Nephron progenitor cell (in vitro differentiated cells): Measurements from ENCODE around the gene WDR7.
A peak's percentile ranks its signal among the peaks of the same experiment; 100 is the strongest.

Experiments used
- DNase-seq: peaks from one replicate; pipeline ENCODE4 v3.0.0; 2021
- H3K27ac Mint-ChIP-seq: 2 replicates; pipeline ENCODE4 v1.8.0; 2021; ENCODE audit warnings: mild to moderate bottlenecking, moderate library complexity, mixed read lengths
- H3K27me3 Mint-ChIP-seq: 2 replicates; pipeline ENCODE4 v1.8.0; 2021; ENCODE audit warnings: mild to moderate bottlenecking, low read depth, mixed read lengths; ENCODE audit not compliant: poor library complexity
- H3K36me3 Mint-ChIP-seq: 2 replicates; pipeline ENCODE4 v1.8.0; 2021; ENCODE audit warnings: low read depth, mixed read lengths
- H3K4me1 Mint-ChIP-seq: 2 replicates; pipeline ENCODE4 v1.8.0; 2021; ENCODE audit warnings: mixed read lengths
- H3K4me3 Mint-ChIP-seq: 2 replicates; pipeline ENCODE4 v1.8.0; 2021; ENCODE audit warnings: mild to moderate bottlenecking, moderate library complexity, mixed read lengths
- H3K9me3 Mint-ChIP-seq: 2 replicates; pipeline ENCODE4 v1.8.0; 2021; ENCODE audit warnings: mild to moderate bottlenecking, moderate library complexity, mixed read lengths
- CTCF ChIP-seq: fragments of 200-600 bp; sonication (generic); IDR thresholded peaks from 2 replicates; pipeline ENCODE4 v1.5.0; 2021; ENCODE audit warnings: antibody characterized with exemption

Gene WDR7

GRCh38 chr18:56959120-56959519 is 308.0 kb downstream of the WDR7 start:
- peaks cover 3% of the 10 kb centered on the region for H3K27me3 Mint-ChIP-seq
- peaks cover 6% of the 10 kb centered on the region for H3K4me1 Mint-ChIP-seq
- no peak for DNase-seq
- H3K4me3 Mint-ChIP-seq = no peak overlapping the region
- no peaks in the 10 kb centered on the region for H3K9me3 Mint-ChIP-seq
- no peak overlapping the region for H3K27ac Mint-ChIP-seq
- no peaks in the 10 kb centered on the region for H3K36me3 Mint-ChIP-seq
- TF ChIP-seq CTCF = no peak

GRCh38 chr18:56962322-56962721 is 311.2 kb downstream of the WDR7 start:
- no peak for TF ChIP-seq CTCF
- H3K27me3 Mint-ChIP-seq = no peaks in the 10 kb centered on the region
- peaks cover 6% of the 10 kb centered on the region for H3K4me1 Mint-ChIP-seq
- no peaks in the 10 kb centered on the region for H3K9me3 Mint-ChIP-seq
- no peak overlapping the region for H3K27ac Mint-ChIP-seq
- peaks cover 7% of the 10 kb centered on the region for H3K36me3 Mint-ChIP-seq
- no peak overlapping the region for H3K4me3 Mint-ChIP-seq
- peak; percentile 8 for DNase-seq

GRCh38 chr18:56967035-56967434 is 315.9 kb downstream of the WDR7 start:
- Mint-ChIP-seq H3K27ac (no peak overlapping the region), H3K9me3 (no peaks in the 10 kb centered on the region), H3K27me3 (no peaks in the 10 kb centered on the region), H3K4me3 (no peak overlapping the region), H3K4me1 (peaks cover 12% of the 10 kb centered on the region), H3K36me3 (peaks cover 7% of the 10 kb centered on the region)
- TF ChIP-seq CTCF = no peak
- DNase-seq = no peak

- H3K4me1 Mint-ChIP-seq = peaks cover 11% of the 10 kb centered on the region
- no peak for DNase-seq
- no peaks in the 10 kb centered on the region for H3K36me3 Mint-ChIP-seq
- H3K27ac Mint-ChIP-seq = no peak overlapping the region
- no peaks in the 10 kb centered on the region for H3K27me3 Mint-ChIP-seq
- H3K9me3 Mint-ChIP-seq = no peaks in the 10 kb centered on the region
- no peak for TF ChIP-seq CTCF
- H3K4me3 Mint-ChIP-seq = no peak overlapping the region
Measured at GRCh38 chr18:56973487-56973886, 322.3 kb downstream of the WDR7 start.

- Mint-ChIP-seq H3K27me3 (no peaks in the 10 kb centered on the region), H3K36me3 (no peaks in the 10 kb centered on the region), H3K4me3 (no peak overlapping the region), H3K9me3 (no peaks in the 10 kb centered on the region), H3K27ac (peak overlapping the region; percentile 61), H3K4me1 (peaks cover 11% of the 10 kb centered on the region)
- no peak for DNase-seq
- TF ChIP-seq CTCF = no peak
Measured at GRCh38 chr18:56974141-56974540, 323.0 kb downstream of the WDR7 start.

- TF ChIP-seq CTCF = no peak
- Mint-ChIP-seq H3K36me3 (no peaks in the 10 kb centered on the region), H3K27me3 (no peaks in the 10 kb centered on the region), H3K4me3 (no peak overlapping the region), H3K9me3 (no peaks in the 10 kb centered on the region), H3K4me1 (peaks cover 11% of the 10 kb centered on the region), H3K27ac (no peak overlapping the region)
- DNase-seq = no peak
Measured at GRCh38 chr18:56975276-56975675, 324.1 kb downstream of the WDR7 start.
